HG03342 (cell line): ENCODE measurements around the gene GPR151.
"Not testable (repeated sequence)": the region's sequence is repeated elsewhere in the genome, so short reads cannot be mapped to it uniquely, and the experiment has no call there.

Source experiments
- ATAC-seq: cut with Tn5 transposase; IDR thresholded peaks from one replicate; pipeline ENCODE4 v1.9.1; 2021; ENCODE audit warnings: mild to moderate bottlenecking, moderate library complexity; ENCODE audit not compliant: unreplicated experiment

GPR151 gene

GRCh38 chr5:146516151-146516475 is at the start of gene GPR151:
TSS of gene GPR151 (minus strand) at chr5:146516190. CDS start at chr5:146516113, 77 bp downstream.
- ATAC-seq: peak; percentile 37

- ATAC-seq: no peak
Measured at GRCh38 chr5:146564007-146564762, 48.2 kb upstream of the GPR151 start.

GRCh38 chr5:146562461-146562860 is 46.5 kb upstream of the GPR151 start:
- ATAC-seq: no peak

- no peak for ATAC-seq
Measured at GRCh38 chr5:146561711-146562110, 45.7 kb upstream of the GPR151 start.

GRCh38 chr5:146560205-146560812 is 44.3 kb upstream of the GPR151 start:
- ATAC-seq: no peak

- not testable (repeated sequence) for ATAC-seq
Measured at GRCh38 chr5:146556884-146557283, 40.9 kb upstream of the GPR151 start.

GRCh38 chr5:146553446-146553845 is 37.5 kb upstream of the GPR151 start:
- ATAC-seq: no peak

- no peak for ATAC-seq
Measured at GRCh38 chr5:146549615-146550014, 33.6 kb upstream of the GPR151 start.

- no peak for ATAC-seq
Measured at GRCh38 chr5:146548781-146549449, 32.9 kb upstream of the GPR151 start.

GRCh38 chr5:146544232-146544631 is 28.2 kb upstream of the GPR151 start:
- ATAC-seq: no peak

GRCh38 chr5:146541958-146542849 is 26.2 kb upstream of the GPR151 start:
- peak; percentile 100 for ATAC-seq

GRCh38 chr5:146540414-146540813 is 24.4 kb upstream of the GPR151 start:
- ATAC-seq: no peak

- ATAC-seq: no peak
Measured at GRCh38 chr5:146539973-146540372, 24.0 kb upstream of the GPR151 start.

- no peak for ATAC-seq
Measured at GRCh38 chr5:146538432-146538831, 22.4 kb upstream of the GPR151 start.

GRCh38 chr5:146533882-146534281 is 17.9 kb upstream of the GPR151 start:
- no peak for ATAC-seq

- ATAC-seq: peak; percentile 91
Measured at GRCh38 chr5:146533260-146533857, 17.4 kb upstream of the GPR151 start.

GRCh38 chr5:146529984-146530383 is 14.0 kb upstream of the GPR151 start:
- ATAC-seq: peak; percentile 62

GRCh38 chr5:146528236-146528635 is 12.2 kb upstream of the GPR151 start:
- no peak for ATAC-seq

- no peak for ATAC-seq
Measured at GRCh38 chr5:146527785-146528184, 11.8 kb upstream of the GPR151 start.

GRCh38 chr5:146523698-146524097 is 7.7 kb upstream of the GPR151 start:
- no peak for ATAC-seq
